Fibroblast of lung (primary cell): ENCODE measurements around the gene DGKQ. TPM values are rescaled to one million over a fixed set of nuclear protein-coding genes. Genes with fewer than 3 reads are reported as not detected.

ENCODE experiments used
- DNase-seq, 2 donors: peaks; one replicate each; pipeline versions ENCODE4 v3.0.0 to v3.0.0-alpha.2; 2010; ENCODE audit warnings: low read depth in 2 of 2
- H2AFZ ChIP-seq: 2 replicates; pipeline ENCODE4 v1.5.1; 2012; ENCODE audit warnings: low read length, control low read depth, inconsistent platforms
- H3K27ac ChIP-seq: 2 replicates; pipeline ENCODE4 v1.5.1; 2011; ENCODE audit warnings: low read length, control low read depth; ENCODE audit not compliant: insufficient read depth
- H3K27me3 ChIP-seq: 2 replicates; pipeline ENCODE4 v1.5.1; 2011; ENCODE audit warnings: mild to moderate bottlenecking, low read length; ENCODE audit not compliant: control insufficient read depth, insufficient read depth
- H3K36me3 ChIP-seq: 2 replicates; pipeline ENCODE4 v1.5.1; 2011; ENCODE audit warnings: low read length; ENCODE audit not compliant: control insufficient read depth, insufficient read depth
- H3K4me1 ChIP-seq: 2 replicates; pipeline ENCODE4 v1.5.1; 2011; ENCODE audit warnings: low read length; ENCODE audit not compliant: control insufficient read depth, insufficient read depth; ENCODE audit errors: extremely low read depth
- H3K4me2 ChIP-seq: 2 replicates; pipeline ENCODE4 v1.5.1; 2011; ENCODE audit warnings: low read length, control low read depth; ENCODE audit not compliant: insufficient read depth; ENCODE audit errors: extremely low read depth
- H3K4me3 ChIP-seq, 4 experiments: fragments of 200-600 bp in 1 of 4; sonication (generic) in 1 of 4; replicated peaks in 1 of 4; 2 replicates each; pipeline ENCODE4 v1.5.1; 2011 to 2016; ENCODE audit warnings: low read length in 4 of 4, low read depth in 3 of 4, mild to moderate bottlenecking in 3 of 4, control low read depth in 2 of 4, inconsistent platforms in 1 of 4, mixed read lengths in 1 of 4; ENCODE audit not compliant: insufficient read depth in 1 of 4; ENCODE audit errors: control extremely low read depth in 1 of 4
- H3K79me2 ChIP-seq: 2 replicates; pipeline ENCODE4 v1.5.1; 2012; ENCODE audit warnings: mild to moderate bottlenecking, low read length, inconsistent platforms; ENCODE audit not compliant: control insufficient read depth, insufficient read depth
- H3K9ac ChIP-seq: 2 replicates; pipeline ENCODE4 v1.5.1; 2011; ENCODE audit warnings: mild to moderate bottlenecking, low read length, control low read depth; ENCODE audit not compliant: insufficient read depth
- H3K9me3 ChIP-seq: 2 replicates; pipeline ENCODE4 v1.5.1; 2012; ENCODE audit warnings: low read depth, low read length; ENCODE audit not compliant: control insufficient read depth, insufficient read depth
- H4K20me1 ChIP-seq: 2 replicates; pipeline ENCODE4 v1.5.1; 2011; ENCODE audit warnings: low read length; ENCODE audit not compliant: control insufficient read depth, insufficient read depth; ENCODE audit errors: extremely low read depth
- CTCF ChIP-seq, 2 donors: IDR thresholded peaks in 1 of 2; conservative IDR thresholded peaks in 1 of 2; 1 replicate in 1 of 2; 2 replicates in 1 of 2; pipeline ENCODE4 v1.5.1; 2011 to 2012; ENCODE audit warnings: low read length in 2 of 2, control low read depth in 1 of 2, inconsistent platforms in 1 of 2, low read depth in 1 of 2, mild to moderate bottlenecking in 1 of 2
- EZH2 ChIP-seq: IDR thresholded peaks from 2 replicates; pipeline ENCODE4 v1.5.1; 2012; ENCODE audit warnings: low read length, control low read depth, mild to moderate bottlenecking; ENCODE audit errors: missing control alignments
- polyA plus RNA-seq, 2 donors: library from polyadenylated mRNA; depleted of rRNA in 1 of 2; stranded (reverse) in 1 of 2; unstranded in 1 of 2; fragments of >200 nt; gene quantifications; 2 replicates each; pipeline ENCODE4 v1.2.1, GENCODE V29; 2011 to 2012; ENCODE audit warnings: missing spikeins in 1 of 2
- total RNA-seq: library from RNA; depleted of rRNA; stranded (reverse); fragments of >200 nt; gene quantifications from 2 replicates; pipeline ENCODE4 v1.2.1, GENCODE V29; 2014

Gene DGKQ
- total and polyA plus RNA-seq, 2 donors (not counting 1 experiment from before 2014, with no cell fraction given): 2.1 to 13.2 TPM

DNA sequence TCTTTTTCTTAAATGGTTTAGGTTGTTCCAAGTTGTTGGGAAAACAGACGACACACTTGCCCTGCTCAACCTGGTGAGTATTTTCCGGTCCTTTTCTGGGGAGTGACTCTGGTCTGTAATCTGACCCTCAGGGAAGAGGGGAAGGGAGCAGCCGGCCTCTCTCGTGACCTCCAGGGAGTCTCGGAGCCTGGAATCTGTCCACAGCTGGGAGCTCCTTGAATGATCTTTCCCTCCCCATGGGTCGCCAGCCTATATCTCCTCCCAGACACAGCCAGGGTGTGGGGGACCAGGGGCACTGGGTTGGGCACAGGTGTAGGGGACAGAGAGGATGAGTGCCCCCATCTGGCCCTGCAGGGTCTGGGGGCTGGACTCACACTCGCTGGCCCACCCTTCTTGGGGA is 22.2 kb downstream of the DGKQ start:
- Histone ChIP-seq H3K4me1 (no peaks in the 10 kb centered on the region), H3K79me2 (no peaks in the 10 kb centered on the region), H2AFZ (no peak overlapping the region), H3K4me2 (no peak overlapping the region), H3K4me3 (no peak overlapping the region), H3K27me3 (no peaks in the 10 kb centered on the region), H3K9me3 (no peaks in the 10 kb centered on the region), H3K27ac (no peak overlapping the region), H4K20me1 (no peaks in the 10 kb centered on the region), H3K36me3 (peaks cover 2% of the 10 kb centered on the region), H3K9ac (no peak overlapping the region)
- DNase-seq: no peak
- TF ChIP-seq CTCF (conservative IDR thresholded peaks at IDR 0.05 in 1 of 2, IDR thresholded peaks at IDR 0.05 in 1 of 2; ENCODE audit: low read depth in 1 of 2, low read length in 2 of 2) (no peak), EZH2 (no peak)

DNA sequence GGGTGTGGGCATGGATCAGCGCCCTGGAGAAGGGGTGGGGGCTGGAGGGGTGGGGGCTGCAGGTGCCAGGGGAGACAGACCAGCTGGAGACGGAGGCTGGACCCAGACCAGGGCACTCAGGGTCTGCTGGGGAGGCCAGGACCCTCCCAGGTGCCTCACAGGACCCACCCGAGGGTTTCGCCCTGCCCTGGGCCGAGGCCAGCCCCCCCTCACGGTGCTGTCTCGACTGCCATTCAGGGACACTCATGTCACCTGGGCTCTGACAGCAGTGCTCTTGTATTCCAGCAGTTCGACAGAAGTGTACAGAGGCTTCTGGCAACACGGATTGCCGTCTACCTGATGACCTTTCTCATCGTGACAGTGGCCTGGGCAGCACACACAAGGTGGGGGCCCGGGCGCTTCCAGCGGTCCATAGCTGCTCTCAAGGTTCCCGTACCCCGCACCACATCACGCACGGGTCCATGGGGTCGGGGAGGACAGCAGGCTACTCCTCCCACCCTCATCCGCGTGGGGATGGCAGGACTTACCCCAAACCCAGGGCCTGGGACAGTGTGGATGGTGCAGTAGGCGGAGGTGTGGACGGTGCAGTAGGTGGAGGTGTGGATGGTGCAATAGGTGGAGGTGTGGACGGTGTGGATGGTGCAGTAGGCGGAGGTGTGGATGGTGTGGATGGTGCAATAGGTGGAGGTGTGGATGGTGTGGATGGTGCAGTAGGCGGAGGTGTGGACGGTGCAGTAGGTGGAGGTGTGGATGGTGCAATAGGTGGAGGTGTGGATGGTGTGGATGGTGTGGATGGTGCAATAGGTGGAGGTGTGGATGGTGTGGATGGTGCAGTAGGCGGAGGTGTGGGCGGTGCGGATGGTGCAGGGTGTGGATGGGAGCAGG is 23.0 kb downstream of the DGKQ start:
- no peaks in the 10 kb centered on the region for H3K9me3 ChIP-seq
- no peak overlapping the region for H3K9ac ChIP-seq
- H2AFZ ChIP-seq: no peak overlapping the region
- H3K4me3 ChIP-seq: no peak overlapping the region
- DNase-seq: no peak
- H3K4me1 ChIP-seq: no peaks in the 10 kb centered on the region
- TF ChIP-seq CTCF (conservative IDR thresholded peaks at IDR 0.05 in 1 of 2, IDR thresholded peaks at IDR 0.05 in 1 of 2; ENCODE audit: low read depth in 1 of 2, low read length in 2 of 2): no peak
- no peak for TF ChIP-seq EZH2
- H4K20me1 ChIP-seq: no peaks in the 10 kb centered on the region
- no peak overlapping the region for H3K27ac ChIP-seq
- H3K4me2 ChIP-seq: no peak overlapping the region
- no peaks in the 10 kb centered on the region for H3K79me2 ChIP-seq
- no peaks in the 10 kb centered on the region for H3K27me3 ChIP-seq
- H3K36me3 ChIP-seq: peaks cover 2% of the 10 kb centered on the region

DNA sequence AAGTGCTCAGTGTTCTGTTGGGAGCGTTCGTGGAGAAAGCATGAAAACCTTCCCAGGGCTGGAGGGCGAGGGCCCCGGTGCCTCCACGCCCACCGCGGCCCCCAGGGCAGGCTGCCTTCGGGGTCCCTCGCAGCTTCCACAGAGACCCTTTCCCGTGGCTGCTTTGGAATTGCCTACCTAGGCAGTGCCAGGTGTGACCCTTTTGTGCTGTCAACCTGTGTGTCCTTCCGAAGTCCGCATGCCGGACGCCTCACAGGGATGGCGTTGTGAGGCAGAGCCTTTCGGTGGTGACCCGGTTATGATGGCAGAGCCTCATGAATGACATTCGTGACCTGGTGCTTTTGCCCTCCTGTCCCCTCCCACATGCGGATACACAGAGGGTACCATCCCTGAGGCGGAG is 23.7 kb downstream of the DGKQ start:
- H3K79me2 ChIP-seq: no peaks in the 10 kb centered on the region
- no peak overlapping the region for H3K9ac ChIP-seq
- peaks cover 2% of the 10 kb centered on the region for H3K36me3 ChIP-seq
- no peaks in the 10 kb centered on the region for H3K4me1 ChIP-seq
- H2AFZ ChIP-seq: no peak overlapping the region
- no peak for DNase-seq
- no peak overlapping the region for H3K4me2 ChIP-seq
- no peaks in the 10 kb centered on the region for H3K9me3 ChIP-seq
- no peak overlapping the region for H3K4me3 ChIP-seq
- no peaks in the 10 kb centered on the region for H3K27me3 ChIP-seq
- H3K27ac ChIP-seq: no peak overlapping the region
- TF ChIP-seq CTCF (conservative IDR thresholded peaks at IDR 0.05 in 1 of 2, IDR thresholded peaks at IDR 0.05 in 1 of 2; ENCODE audit: low read depth in 1 of 2, low read length in 2 of 2): no peak
- no peak for TF ChIP-seq EZH2
- no peaks in the 10 kb centered on the region for H4K20me1 ChIP-seq
